DND-41 (cell line): ENCODE results near the gene DAG1.

ENCODE experiments used
- EZH2 ChIP-seq: IDR thresholded peaks from 3 replicates; pipeline ENCODE4 v1.6.1; 2012; ENCODE audit warnings: borderline replicate concordance, low read depth, mild to moderate bottlenecking, moderate library complexity, low read length, inconsistent platforms; ENCODE audit not compliant: severe bottlenecking
- TF ChIP-seq, protein P1 (sequence below): IDR thresholded peaks from 2 replicates; pipeline ENCODE4 v1.5.1; 2012; ENCODE audit warnings: borderline replicate concordance, low read length, moderate library complexity, mild to moderate bottlenecking; ENCODE audit not compliant: poor library complexity, severe bottlenecking; ENCODE audit errors: extremely low read depth

DNA sequence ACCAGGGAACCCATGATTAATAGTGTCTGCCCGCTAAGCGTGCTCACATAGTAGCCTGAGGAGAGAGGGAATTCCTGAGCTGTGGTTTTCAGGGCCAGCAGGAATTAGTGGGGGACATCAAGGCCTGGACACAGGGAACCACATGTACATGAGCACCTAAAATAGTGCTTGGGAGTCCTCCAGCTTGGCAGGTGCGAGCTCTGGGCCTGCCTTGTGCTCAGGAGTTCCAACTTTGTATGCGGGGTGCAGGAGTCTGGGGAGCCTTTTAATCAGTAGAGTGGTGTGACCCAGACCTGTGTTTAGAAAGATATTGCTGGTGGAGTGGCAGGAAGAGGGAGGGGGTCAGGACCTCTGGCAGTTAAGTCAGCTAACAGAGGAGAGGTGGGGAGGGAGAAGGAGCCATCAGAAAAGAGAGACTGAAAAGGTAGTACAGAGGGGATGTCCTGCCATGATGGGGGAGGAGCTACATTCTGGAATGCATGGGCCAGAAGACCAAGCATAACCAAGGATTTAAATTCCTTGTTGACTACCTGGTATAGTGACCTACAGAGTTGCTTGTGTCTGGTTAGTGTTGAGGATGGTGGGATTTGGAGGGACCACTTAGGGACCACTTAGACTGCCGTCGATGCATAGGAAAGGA lies 1.9 kb downstream of the DAG1 start:
- TF ChIP-seq, protein P1, sequence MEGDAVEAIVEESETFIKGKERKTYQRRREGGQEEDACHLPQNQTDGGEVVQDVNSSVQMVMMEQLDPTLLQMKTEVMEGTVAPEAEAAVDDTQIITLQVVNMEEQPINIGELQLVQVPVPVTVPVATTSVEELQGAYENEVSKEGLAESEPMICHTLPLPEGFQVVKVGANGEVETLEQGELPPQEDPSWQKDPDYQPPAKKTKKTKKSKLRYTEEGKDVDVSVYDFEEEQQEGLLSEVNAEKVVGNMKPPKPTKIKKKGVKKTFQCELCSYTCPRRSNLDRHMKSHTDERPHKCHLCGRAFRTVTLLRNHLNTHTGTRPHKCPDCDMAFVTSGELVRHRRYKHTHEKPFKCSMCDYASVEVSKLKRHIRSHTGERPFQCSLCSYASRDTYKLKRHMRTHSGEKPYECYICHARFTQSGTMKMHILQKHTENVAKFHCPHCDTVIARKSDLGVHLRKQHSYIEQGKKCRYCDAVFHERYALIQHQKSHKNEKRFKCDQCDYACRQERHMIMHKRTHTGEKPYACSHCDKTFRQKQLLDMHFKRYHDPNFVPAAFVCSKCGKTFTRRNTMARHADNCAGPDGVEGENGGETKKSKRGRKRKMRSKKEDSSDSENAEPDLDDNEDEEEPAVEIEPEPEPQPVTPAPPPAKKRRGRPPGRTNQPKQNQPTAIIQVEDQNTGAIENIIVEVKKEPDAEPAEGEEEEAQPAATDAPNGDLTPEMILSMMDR = no peak
- no peak for TF ChIP-seq EZH2
